Muscle layer of colon (tissue), 2 donors: Measurements from ENCODE around the gene TMEM120A.

Source experiments
- H3K27ac ChIP-seq: one replicate; pipeline ENCODE4 v1.7.0; 2013; ENCODE audit warnings: low read depth, mild to moderate bottlenecking, low read length, moderate library complexity
- H3K27me3 ChIP-seq, 2 donors: one replicate each; pipeline ENCODE4 v1.7.0; 2013; ENCODE audit warnings: low read length in 2 of 2, mild to moderate bottlenecking in 2 of 2; ENCODE audit not compliant: insufficient read depth in 2 of 2, control insufficient read depth in 1 of 2
- H3K36me3 ChIP-seq: one replicate; pipeline ENCODE4 v1.7.0; 2013; ENCODE audit warnings: mild to moderate bottlenecking, low read length; ENCODE audit not compliant: insufficient read depth
- H3K4me1 ChIP-seq: one replicate; pipeline ENCODE4 v1.7.0; 2013; ENCODE audit warnings: mild to moderate bottlenecking, low read length; ENCODE audit not compliant: insufficient read depth
- H3K4me3 ChIP-seq, 2 donors: one replicate each; pipeline ENCODE4 v1.7.0; 2013; ENCODE audit warnings: low read length in 2 of 2, low read depth in 1 of 2, mild to moderate bottlenecking in 1 of 2, moderate library complexity in 1 of 2
- H3K9ac ChIP-seq: one replicate; pipeline ENCODE4 v1.7.0; 2013; ENCODE audit warnings: low read length
- H3K9me3 ChIP-seq: one replicate; pipeline ENCODE4 v1.7.0; 2013; ENCODE audit warnings: mild to moderate bottlenecking, low read length
- donor health status: abdominal sarcoma.
- donor health status: Adenocarcinoma of cecum.

TMEM120A gene

GRCh38 chr7:75993689-75994387 lies 557 bp downstream of the TMEM120A start:
- peaks cover 18% of the 10 kb centered on the region for H3K4me1 ChIP-seq
- H3K9me3 ChIP-seq = no peaks in the 10 kb centered on the region
- peak overlapping the region; percentile 84 to 89 for H3K4me3 ChIP-seq
- peak overlapping the region; percentile 96 for H3K27ac ChIP-seq
- H3K36me3 ChIP-seq = no peaks in the 10 kb centered on the region
- H3K9ac ChIP-seq = peak overlapping the region; percentile 53
- no peaks in the 10 kb centered on the region for H3K27me3 ChIP-seq

- H3K4me3 ChIP-seq = no peak overlapping the region
- H3K9ac ChIP-seq = no peak overlapping the region
- no peaks in the 10 kb centered on the region for H3K9me3 ChIP-seq
- peaks cover 18% of the 10 kb centered on the region for H3K4me1 ChIP-seq
- no peak overlapping the region for H3K27ac ChIP-seq
- no peaks in the 10 kb centered on the region for H3K36me3 ChIP-seq
- no peaks in the 10 kb centered on the region for H3K27me3 ChIP-seq
These were observed 2.2 kb downstream of the TMEM120A start for GRCh38 chr7:75992083-75992755.

GRCh38 chr7:75991531-75992082 lies 2.8 kb downstream of the TMEM120A start:
- H3K9ac ChIP-seq = no peak overlapping the region
- no peaks in the 10 kb centered on the region for H3K9me3 ChIP-seq
- H3K27me3 ChIP-seq = no peaks in the 10 kb centered on the region
- H3K4me1 ChIP-seq = peaks cover 18% of the 10 kb centered on the region
- no peak overlapping the region for H3K4me3 ChIP-seq
- peaks cover under 1% of the 10 kb centered on the region for H3K36me3 ChIP-seq
- no peak overlapping the region for H3K27ac ChIP-seq

GRCh38 chr7:75989500-75990388 lies 4.7 kb downstream of the TMEM120A start:
- peak overlapping the region; percentile 27 for H3K9ac ChIP-seq
- no peaks in the 10 kb centered on the region for H3K9me3 ChIP-seq
- H3K4me3 ChIP-seq = peak overlapping the region in 1 of 2 donors; percentile 23
- H3K36me3 ChIP-seq = peaks cover 13% of the 10 kb centered on the region
- peaks cover 18% of the 10 kb centered on the region for H3K4me1 ChIP-seq
- no peaks in the 10 kb centered on the region for H3K27me3 ChIP-seq
- H3K27ac ChIP-seq = peak overlapping the region; percentile 58

- H3K27ac ChIP-seq = peak overlapping the region; percentile 32
These were observed 5.6 kb downstream of the TMEM120A start for GRCh38 chr7:75988568-75989499.

GRCh38 chr7:75987805-75988567 lies 6.4 kb downstream of the TMEM120A start:
- no peak overlapping the region for H3K4me3 ChIP-seq
- no peak overlapping the region for H3K27ac ChIP-seq
- H3K9me3 ChIP-seq = no peaks in the 10 kb centered on the region
- H3K36me3 ChIP-seq = peaks cover 21% of the 10 kb centered on the region
- H3K27me3 ChIP-seq = no peaks in the 10 kb centered on the region
- no peak overlapping the region for H3K9ac ChIP-seq
- peaks cover 12% of the 10 kb centered on the region for H3K4me1 ChIP-seq

More at GRCh38 chr7:75988568-75989499, 5.6 kb downstream of the TMEM120A start:
- Histone ChIP-seq H3K36me3 (peaks cover 14% of the 10 kb centered on the region), H3K27me3 (no peaks in the 10 kb centered on the region), H3K9ac (peak overlapping the region; percentile 27), H3K9me3 (no peaks in the 10 kb centered on the region), H3K4me1 (peaks cover 18% of the 10 kb centered on the region), H3K4me3 (peak overlapping the region in 1 of 2 donors; percentile 23)

GRCh38 chr7:75987026-75987804 lies 7.2 kb downstream of the TMEM120A start:
- peaks cover 11% of the 10 kb centered on the region for H3K4me1 ChIP-seq
- peaks cover 28% of the 10 kb centered on the region for H3K36me3 ChIP-seq
- no peaks in the 10 kb centered on the region for H3K27me3 ChIP-seq
- no peaks in the 10 kb centered on the region for H3K9me3 ChIP-seq
- no peak overlapping the region for H3K27ac ChIP-seq
- H3K9ac ChIP-seq = no peak overlapping the region
- H3K4me3 ChIP-seq = no peak overlapping the region

- Histone ChIP-seq H3K27me3 (no peaks in the 10 kb centered on the region), H3K9me3 (no peaks in the 10 kb centered on the region), H3K4me3 (no peak overlapping the region), H3K36me3 (peaks cover 36% of the 10 kb centered on the region), H3K9ac (no peak overlapping the region), H3K4me1 (peaks cover 11% of the 10 kb centered on the region), H3K27ac (no peak overlapping the region)
These were observed 8.1 kb downstream of the TMEM120A start for GRCh38 chr7:75986147-75986781.

- Histone ChIP-seq H3K27ac (no peak overlapping the region), H3K36me3 (peaks cover 42% of the 10 kb centered on the region), H3K9ac (no peak overlapping the region), H3K9me3 (no peaks in the 10 kb centered on the region), H3K27me3 (no peaks in the 10 kb centered on the region), H3K4me3 (no peak overlapping the region), H3K4me1 (peaks cover 11% of the 10 kb centered on the region)
These were observed 8.8 kb downstream of the TMEM120A start for GRCh38 chr7:75985518-75986146.
